ENCODE measurements around the gene ANK3. TPM values are rescaled to one million over a fixed set of nuclear protein-coding genes. Genes with fewer than 3 reads are reported as not detected.

Gene ANK3
- polyA plus RNA-seq, 3 donors, result not detected

DNA sequence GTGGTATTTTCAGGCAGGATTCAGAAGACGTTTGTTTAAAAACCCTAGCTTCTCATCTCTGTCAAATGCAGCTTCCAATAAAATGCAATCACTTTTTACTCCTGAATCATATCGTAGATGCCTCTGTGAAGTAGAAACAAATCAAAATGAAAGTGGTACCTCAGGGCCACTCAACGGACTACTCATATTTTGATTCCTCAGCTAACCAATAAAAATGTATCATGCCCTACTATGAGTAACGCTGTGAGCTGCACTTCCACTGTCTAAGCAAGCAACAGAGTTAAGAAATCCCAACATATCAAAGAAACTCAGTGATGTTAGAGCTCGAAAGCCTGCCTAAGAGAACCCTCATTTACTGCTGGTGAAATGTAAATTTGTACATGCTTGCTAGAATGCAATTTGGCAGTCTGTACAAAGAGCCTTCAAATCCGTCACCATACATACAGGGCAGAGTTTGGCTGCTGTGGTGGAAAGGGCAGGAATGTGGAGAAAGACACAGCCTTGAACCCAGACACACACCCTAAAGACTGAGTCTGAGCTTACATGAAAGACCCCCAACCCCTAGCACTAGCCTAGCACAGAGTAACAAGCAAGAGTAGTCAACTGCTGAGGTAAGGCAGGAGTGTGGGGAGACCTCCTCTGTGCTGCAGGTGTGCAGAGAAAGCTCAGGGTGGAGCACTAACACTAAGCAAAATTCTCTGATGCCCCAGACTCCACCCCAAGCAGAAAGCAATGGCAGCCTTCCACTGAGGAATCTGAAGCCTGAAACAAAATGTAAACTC lies 151.5 kb downstream of the ANK3 start:
- H3K4me1 Mint-ChIP-seq, result peaks cover 43% of the 10 kb centered on the region
- no peak overlapping the region for H2AFZ ChIP-seq (ENCODE audit: insufficient read depth, low read depth, low read length, poor library complexity, severe bottlenecking)
- DNase-seq, result peak; percentile 23 to 55 (median 30)

DNA sequence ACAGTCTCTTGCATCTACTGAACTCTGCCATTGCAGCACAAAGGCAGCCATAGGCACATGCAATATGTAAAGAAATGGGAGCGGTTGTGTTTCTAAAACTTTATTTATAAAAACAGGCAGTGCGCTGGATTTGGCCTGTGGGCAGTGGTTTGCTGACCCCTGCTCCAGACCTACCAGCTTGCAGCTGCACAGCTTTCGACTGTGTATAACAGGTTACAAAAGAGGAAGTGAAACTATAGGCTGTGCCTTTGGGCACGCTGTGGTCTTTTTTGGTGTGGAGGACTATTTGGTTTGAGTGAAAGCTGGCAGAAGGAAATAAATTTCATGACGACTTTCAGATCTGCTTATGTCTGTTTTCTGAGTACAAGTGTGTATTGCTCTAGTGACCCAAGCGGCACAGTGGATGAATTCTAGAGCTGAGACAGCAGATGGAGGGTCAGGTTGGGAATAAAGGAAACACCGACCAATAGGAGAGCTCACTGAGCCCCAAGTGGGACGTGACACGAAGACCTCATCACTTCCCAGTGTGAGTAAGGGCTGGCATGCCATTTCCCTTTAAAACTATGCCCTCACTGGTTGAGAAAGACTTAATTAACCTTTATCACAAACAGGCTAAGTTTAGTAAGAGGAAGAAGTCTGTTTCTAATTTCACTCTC lies 152.7 kb downstream of the ANK3 start:
- Histone ChIP-seq H3K27ac (ENCODE audit: low read depth in 1 of 2, low read length in 2 of 2) (peak overlapping the region; percentile 82 to 98), H3K36me3 (replicated peaks in 1 of 2; ENCODE audit: control insufficient read depth in 1 of 2, insufficient read depth in 2 of 2, low read length in 2 of 2) (no peaks in the 10 kb centered on the region), H3K79me2 (ENCODE audit: insufficient read depth, low read length) (no peaks in the 10 kb centered on the region), H3K4me3 (replicated peaks in 1 of 3; ENCODE audit: low read depth in 2 of 3, low read length in 3 of 3) (peak overlapping the region in 2 of 3 experiments; percentile 3 to 31), H4K20me1 (ENCODE audit: insufficient read depth, low read length) (no peaks in the 10 kb centered on the region), H3K4me1 (ENCODE audit: control insufficient read depth in 1 of 2, insufficient read depth in 2 of 2, low read length in 2 of 2) (peaks cover 27 to 28% of the 10 kb centered on the region in 2 donors), H3K9me3 (replicated peaks in 1 of 2; ENCODE audit: control insufficient read depth in 1 of 2, insufficient read depth in 1 of 2, low read length in 2 of 2) (no peaks in the 10 kb centered on the region), H2AFZ (ENCODE audit: insufficient read depth, low read depth, low read length, poor library complexity, severe bottlenecking) (peak overlapping the region; percentile 62), H3K9ac (ENCODE audit: insufficient read depth, low read length, poor library complexity, severe bottlenecking) (peak overlapping the region; percentile 58), H3K27me3 (ENCODE audit: control insufficient read depth in 2 of 2, insufficient read depth in 2 of 2, low read length in 2 of 2) (no peaks in the 10 kb centered on the region), H3K4me2 (replicated peaks; ENCODE audit: extremely low read depth, low read length, poor library complexity, severe bottlenecking) (peak overlapping the region; percentile 44)
- H3K36me3 Mint-ChIP-seq, result no peaks in the 10 kb centered on the region
- peak; percentile 88 to 95 (median 93) for DNase-seq
- H3K27me3 Mint-ChIP-seq (ENCODE audit: low read depth in 3 of 3), result peaks cover 0 to 3% (median 0%) of the 10 kb centered on the region in 3 donors
- intact Hi-C loops (cut with micrococcal nuclease), result loop anchor here in 1 of 2 donors (10.0 kb wide), 1 partner anchor 48 kb away; no protein-coding TSS in a partner anchor
- peaks cover 43% of the 10 kb centered on the region for H3K4me1 Mint-ChIP-seq
- H3K27ac Mint-ChIP-seq, result peak overlapping the region; percentile 97 to 99 (median 98)
- TF ChIP-seq, protein P1, sequence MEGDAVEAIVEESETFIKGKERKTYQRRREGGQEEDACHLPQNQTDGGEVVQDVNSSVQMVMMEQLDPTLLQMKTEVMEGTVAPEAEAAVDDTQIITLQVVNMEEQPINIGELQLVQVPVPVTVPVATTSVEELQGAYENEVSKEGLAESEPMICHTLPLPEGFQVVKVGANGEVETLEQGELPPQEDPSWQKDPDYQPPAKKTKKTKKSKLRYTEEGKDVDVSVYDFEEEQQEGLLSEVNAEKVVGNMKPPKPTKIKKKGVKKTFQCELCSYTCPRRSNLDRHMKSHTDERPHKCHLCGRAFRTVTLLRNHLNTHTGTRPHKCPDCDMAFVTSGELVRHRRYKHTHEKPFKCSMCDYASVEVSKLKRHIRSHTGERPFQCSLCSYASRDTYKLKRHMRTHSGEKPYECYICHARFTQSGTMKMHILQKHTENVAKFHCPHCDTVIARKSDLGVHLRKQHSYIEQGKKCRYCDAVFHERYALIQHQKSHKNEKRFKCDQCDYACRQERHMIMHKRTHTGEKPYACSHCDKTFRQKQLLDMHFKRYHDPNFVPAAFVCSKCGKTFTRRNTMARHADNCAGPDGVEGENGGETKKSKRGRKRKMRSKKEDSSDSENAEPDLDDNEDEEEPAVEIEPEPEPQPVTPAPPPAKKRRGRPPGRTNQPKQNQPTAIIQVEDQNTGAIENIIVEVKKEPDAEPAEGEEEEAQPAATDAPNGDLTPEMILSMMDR (IDR thresholded peaks at IDR 0.05), result no peak
- H3K4me3 Mint-ChIP-seq, result peak overlapping the region; percentile 52 to 76
- peaks cover 0 to 3% (median 0%) of the 10 kb centered on the region in 7 donors for H3K9me3 Mint-ChIP-seq
- WGBS (ENCODE audit: insufficient coverage), result 0% methylated on average over 4 of the region's 9 CpGs

More for the DNA sequence above, 151.5 kb downstream of the ANK3 start:
- Mint-ChIP-seq H3K36me3 (no peaks in the 10 kb centered on the region), H3K27ac (peak overlapping the region; percentile 15 to 83 (median 75)), H3K4me3 (no peak overlapping the region), H3K27me3 (ENCODE audit: low read depth in 3 of 3) (peaks cover 0 to 3% (median 0%) of the 10 kb centered on the region in 3 donors), H3K9me3 (peaks cover 0 to 3% (median 0%) of the 10 kb centered on the region in 7 donors)
- Histone ChIP-seq H3K9ac (ENCODE audit: insufficient read depth, low read length, poor library complexity, severe bottlenecking) (no peak overlapping the region), H3K27ac (ENCODE audit: low read depth in 1 of 2, low read length in 2 of 2) (peak overlapping the region in 1 of 2 donors; percentile 98), H3K36me3 (replicated peaks in 1 of 2; ENCODE audit: control insufficient read depth in 1 of 2, insufficient read depth in 2 of 2, low read length in 2 of 2) (no peaks in the 10 kb centered on the region), H3K4me2 (replicated peaks; ENCODE audit: extremely low read depth, low read length, poor library complexity, severe bottlenecking) (peak overlapping the region; percentile 44), H3K9me3 (replicated peaks in 1 of 2; ENCODE audit: control insufficient read depth in 1 of 2, insufficient read depth in 1 of 2, low read length in 2 of 2) (no peaks in the 10 kb centered on the region), H3K4me1 (ENCODE audit: control insufficient read depth in 1 of 2, insufficient read depth in 2 of 2, low read length in 2 of 2) (peaks cover 27 to 28% of the 10 kb centered on the region in 2 donors), H3K27me3 (ENCODE audit: control insufficient read depth in 2 of 2, insufficient read depth in 2 of 2, low read length in 2 of 2) (no peaks in the 10 kb centered on the region), H3K4me3 (replicated peaks in 1 of 3; ENCODE audit: low read depth in 2 of 3, low read length in 3 of 3) (peak overlapping the region in 1 of 3 experiments; percentile 53), H4K20me1 (ENCODE audit: insufficient read depth, low read length) (no peaks in the 10 kb centered on the region), H3K79me2 (ENCODE audit: insufficient read depth, low read length) (no peaks in the 10 kb centered on the region)
- TF ChIP-seq, protein P1 (IDR thresholded peaks at IDR 0.05), result no peak
- 66% methylated on average over 2 of the region's 6 CpGs for WGBS (ENCODE audit: insufficient coverage)
- intact Hi-C loops (cut with micrococcal nuclease), result loop anchor here in 1 of 2 donors (10.0 kb wide), 1 partner anchor 47 kb away; no protein-coding TSS in a partner anchor

Measured in CD14-positive monocyte (primary cell).